Stomach (tissue), 4 donors: ENCODE measurements around the gene GPR61.

Source experiments
- CTCF ChIP-seq, 7 experiments: fragments of 450-650 bp in 4 of 7; fragments of 200-600 bp in 3 of 7; sonication (generic) in 3 of 7; IDR thresholded peaks; one replicate each; pipeline ENCODE4 v1.5.1; 2016 to 2019; ENCODE audit warnings: antibody characterized with exemption in 7 of 7, control low read depth in 2 of 7, mild to moderate bottlenecking in 1 of 7
- EP300 ChIP-seq: sonication (generic); formaldehyde crosslinking; IDR thresholded peaks from one replicate; pipeline ENCODE4 v1.6.1; 2017; ENCODE audit warnings: antibody characterized with exemption
- POLR2A ChIP-seq, 4 donors: fragments of 450-650 bp; IDR thresholded peaks; one replicate each; pipeline ENCODE4 v1.6.1; 2016; ENCODE audit warnings: antibody characterized with exemption in 4 of 4, control low read depth in 2 of 4, mild to moderate bottlenecking in 1 of 4, moderate library complexity in 1 of 4
- POLR2AphosphoS5 ChIP-seq, 3 donors: sonication (generic); formaldehyde crosslinking; IDR thresholded peaks; one replicate each; pipeline ENCODE4 v1.6.1; 2016; ENCODE audit warnings: antibody characterized with exemption in 3 of 3

DNA sequence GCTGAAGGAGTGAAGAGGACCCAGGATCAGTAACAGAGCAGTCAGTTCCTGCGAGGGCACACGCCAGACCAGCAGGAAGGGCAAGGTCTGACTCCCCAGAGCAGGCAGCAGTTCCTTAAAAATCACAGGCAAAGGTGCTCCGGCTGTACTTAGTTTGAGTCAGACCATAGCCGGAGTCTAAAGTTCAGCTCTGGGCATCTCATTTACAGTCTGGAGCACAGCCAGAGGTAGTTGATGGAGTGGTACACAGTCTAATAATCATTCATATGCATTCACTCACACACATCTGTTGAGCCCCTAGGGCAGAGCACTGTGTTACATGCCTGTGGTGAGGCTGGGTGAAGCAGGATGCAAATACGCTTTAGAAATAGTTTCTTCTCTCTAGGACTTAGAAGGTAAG, 22.8 kb upstream of the GPR61 start:
- TF ChIP-seq CTCF (IDR thresholded peaks at IDR 0.05) (no peak), EP300 (no peak), POLR2AphosphoS5 (IDR thresholded peaks at IDR 0.05) (no peak), POLR2A (IDR thresholded peaks at IDR 0.05) (no peak)
